GM19397 (cell line): ENCODE measurements around the gene CD300LG.
"Not testable (repeated sequence)": the region's sequence is repeated elsewhere in the genome, so short reads cannot be mapped to it uniquely, and the experiment has no call there.

Source experiments
- ATAC-seq: cut with Tn5 transposase; IDR thresholded peaks from one replicate; pipeline ENCODE4 v1.9.1; 2021; ENCODE audit warnings: mild to moderate bottlenecking, moderate library complexity; ENCODE audit not compliant: unreplicated experiment

The CD300LG gene

DNA sequence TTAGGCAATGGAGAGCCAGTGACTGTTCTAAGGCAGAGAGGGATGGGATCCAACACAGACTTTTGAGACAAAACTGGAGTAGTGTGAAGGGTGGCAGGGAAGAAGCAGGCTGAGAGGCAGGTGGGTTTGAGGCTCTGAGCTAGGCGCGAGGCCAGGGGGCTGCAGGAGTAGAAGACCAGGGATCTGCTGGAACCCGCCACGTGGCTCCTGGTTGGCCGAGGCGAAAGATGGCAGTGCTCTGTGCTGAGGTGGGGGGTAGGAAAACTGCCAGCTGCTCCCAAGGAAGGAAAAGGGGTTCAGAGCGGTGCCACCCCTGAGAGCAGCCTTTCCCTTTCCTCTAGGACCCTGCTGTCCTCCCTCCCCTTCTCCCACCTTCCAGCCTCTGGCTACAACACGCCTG lies 5.6 kb downstream of the CD300LG start:
- no peak for ATAC-seq

GRCh38 chr17:43853546-43853945 lies 6.6 kb downstream of the CD300LG start:
- no peak for ATAC-seq

DNA sequence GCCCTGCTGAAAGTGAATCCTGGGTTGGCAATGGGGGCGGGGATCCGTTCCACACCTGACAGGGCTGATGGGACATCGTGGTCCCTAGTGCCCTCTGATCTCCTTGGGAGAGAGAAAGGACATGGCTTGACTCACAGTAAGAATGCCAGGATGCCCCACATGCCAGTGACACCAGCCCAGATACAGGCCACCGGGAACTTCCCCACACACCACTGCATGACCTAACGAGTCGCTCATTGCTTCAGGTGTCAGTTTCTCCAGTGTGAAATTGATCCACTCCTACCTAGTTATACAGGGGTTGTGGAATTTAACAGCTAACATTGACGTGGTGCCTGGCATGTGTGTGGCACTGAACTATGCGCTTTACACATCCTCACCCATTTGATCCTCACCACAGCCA lies 7.5 kb downstream of the CD300LG start:
- no peak for ATAC-seq

DNA sequence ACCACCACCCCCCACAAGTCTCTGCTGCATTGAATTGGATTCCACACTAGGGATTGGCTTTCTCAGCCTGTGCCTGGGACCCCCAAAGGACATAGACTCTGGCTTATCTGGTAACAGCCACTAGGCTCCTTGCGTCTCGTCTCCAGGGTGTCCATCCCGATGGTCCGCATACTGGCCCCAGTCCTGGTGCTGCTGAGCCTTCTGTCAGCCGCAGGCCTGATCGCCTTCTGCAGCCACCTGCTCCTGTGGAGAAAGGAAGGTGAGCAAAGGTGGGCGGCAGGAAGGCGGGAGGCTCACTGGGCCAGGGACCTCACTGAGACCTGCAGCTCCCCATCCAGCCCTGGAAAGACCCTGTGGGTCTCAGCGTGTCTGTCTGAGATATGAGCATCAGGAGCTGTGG lies 8.1 kb downstream of the CD300LG start:
- ATAC-seq = no peak

DNA sequence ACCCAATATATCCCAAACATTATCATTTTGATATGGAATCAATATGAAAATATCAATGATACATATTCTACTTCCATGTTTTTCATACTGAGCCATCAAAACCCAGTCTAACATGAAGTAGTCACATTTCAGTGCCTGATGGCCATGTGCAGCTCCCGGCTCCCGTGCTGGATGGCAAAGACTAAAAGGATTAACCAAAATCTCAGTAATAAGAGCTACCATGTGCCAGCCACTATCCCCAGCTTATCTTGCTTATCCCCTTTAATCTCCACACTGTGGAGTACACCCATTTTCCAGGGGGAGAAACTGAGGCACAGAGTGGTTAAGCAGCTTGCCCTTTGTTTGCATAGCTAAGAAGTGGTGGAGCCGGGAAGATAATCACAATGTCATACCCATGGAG lies 9.2 kb downstream of the CD300LG start:
- ATAC-seq = no peak

GRCh38 chr17:43857141-43857540 lies 10.2 kb downstream of the CD300LG start:
- ATAC-seq = no peak

- no peak for ATAC-seq
Observed at GRCh38 chr17:43857957-43858600, 11.1 kb downstream of the CD300LG start.

- ATAC-seq = no peak
Observed at GRCh38 chr17:43860077-43860725, 13.2 kb downstream of the CD300LG start.

DNA sequence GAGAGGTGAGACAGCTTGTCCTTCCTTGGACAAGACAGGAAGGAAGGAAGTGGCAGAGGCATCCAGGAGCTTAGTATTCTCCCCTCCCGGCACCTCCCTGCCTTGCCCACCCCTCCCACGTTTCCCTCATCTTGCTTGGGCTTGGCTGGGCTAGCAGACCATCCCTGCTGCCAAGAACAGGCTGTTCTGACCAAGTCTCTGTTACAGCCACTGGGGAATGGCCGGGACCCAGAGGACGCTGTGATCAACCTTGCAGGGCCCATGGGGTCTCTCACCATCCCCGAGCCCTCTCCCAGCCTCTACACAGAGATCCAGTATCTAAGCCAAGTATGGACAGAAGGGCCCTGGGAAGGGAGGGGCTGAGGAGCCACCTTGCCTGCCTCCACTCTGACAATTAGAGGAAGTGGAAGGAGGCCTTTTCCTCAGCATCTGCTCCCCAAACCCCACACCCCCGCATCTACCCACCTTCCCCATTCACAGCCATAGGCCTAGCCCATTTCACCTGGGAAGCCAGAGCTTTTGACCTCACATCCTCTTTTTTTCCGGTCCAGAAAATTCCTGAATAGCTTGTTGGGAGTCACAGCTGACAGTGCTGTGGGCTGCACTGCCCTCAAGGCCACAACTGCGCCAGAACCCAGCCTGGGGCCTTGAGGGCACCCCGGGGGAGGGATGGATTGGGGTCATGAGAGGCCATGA lies 14.1 kb downstream of the CD300LG start:
- no peak for ATAC-seq

DNA sequence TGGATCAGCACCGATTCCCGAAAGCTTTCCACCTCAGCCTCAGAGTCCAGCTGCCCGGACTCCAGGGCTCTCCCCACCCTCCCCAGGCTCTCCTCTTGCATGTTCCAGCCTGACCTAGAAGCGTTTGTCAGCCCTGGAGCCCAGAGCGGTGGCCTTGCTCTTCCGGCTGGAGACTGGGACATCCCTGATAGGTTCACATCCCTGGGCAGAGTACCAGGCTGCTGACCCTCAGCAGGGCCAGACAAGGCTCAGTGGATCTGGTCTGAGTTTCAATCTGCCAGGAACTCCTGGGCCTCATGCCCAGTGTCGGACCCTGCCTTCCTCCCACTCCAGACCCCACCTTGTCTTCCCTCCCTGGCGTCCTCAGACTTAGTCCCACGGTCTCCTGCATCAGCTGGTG lies 15.0 kb downstream of the CD300LG start:
- no peak for ATAC-seq

- no peak for ATAC-seq
Observed at GRCh38 chr17:43864161-43864984, 17.4 kb downstream of the CD300LG start.

DNA sequence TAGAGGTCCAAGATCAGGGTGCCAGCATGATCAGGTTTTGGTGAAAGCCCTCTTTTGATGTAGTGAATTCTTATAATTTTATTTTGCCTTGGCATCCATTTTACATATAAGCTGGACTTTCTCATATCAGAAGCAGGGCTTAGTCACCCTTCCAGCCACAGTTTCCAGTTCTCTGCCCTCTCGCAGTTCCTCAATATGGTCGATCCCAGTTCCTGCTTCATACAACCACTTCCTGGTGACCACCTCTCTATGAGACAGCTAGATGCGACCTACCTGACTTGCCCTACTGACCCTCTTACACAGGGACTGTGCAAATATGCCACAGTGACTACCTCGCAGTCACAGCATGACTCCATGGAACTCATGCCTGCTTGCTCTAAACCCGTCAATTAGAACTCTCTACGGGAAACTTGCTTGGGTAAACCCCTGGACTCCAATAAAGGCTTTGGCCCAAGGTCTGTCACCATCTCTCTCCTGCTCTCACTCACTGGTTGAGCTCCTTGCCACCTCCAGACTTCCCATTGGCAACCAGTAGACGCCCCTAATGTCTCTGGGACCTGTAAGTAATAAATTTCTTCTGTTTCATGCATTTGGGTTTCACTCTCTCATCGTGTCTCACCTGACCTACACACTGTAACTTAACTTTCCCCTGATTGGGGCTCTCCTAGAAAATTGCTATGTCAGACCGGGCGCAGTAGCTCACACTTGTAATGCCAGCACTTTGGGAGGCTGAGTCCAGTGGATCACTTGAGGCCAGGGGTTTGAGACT lies 21.4 kb downstream of the CD300LG start:
- no peak for ATAC-seq

GRCh38 chr17:43869031-43869430 lies 22.1 kb downstream of the CD300LG start:
- not testable (repeated sequence) for ATAC-seq

DNA sequence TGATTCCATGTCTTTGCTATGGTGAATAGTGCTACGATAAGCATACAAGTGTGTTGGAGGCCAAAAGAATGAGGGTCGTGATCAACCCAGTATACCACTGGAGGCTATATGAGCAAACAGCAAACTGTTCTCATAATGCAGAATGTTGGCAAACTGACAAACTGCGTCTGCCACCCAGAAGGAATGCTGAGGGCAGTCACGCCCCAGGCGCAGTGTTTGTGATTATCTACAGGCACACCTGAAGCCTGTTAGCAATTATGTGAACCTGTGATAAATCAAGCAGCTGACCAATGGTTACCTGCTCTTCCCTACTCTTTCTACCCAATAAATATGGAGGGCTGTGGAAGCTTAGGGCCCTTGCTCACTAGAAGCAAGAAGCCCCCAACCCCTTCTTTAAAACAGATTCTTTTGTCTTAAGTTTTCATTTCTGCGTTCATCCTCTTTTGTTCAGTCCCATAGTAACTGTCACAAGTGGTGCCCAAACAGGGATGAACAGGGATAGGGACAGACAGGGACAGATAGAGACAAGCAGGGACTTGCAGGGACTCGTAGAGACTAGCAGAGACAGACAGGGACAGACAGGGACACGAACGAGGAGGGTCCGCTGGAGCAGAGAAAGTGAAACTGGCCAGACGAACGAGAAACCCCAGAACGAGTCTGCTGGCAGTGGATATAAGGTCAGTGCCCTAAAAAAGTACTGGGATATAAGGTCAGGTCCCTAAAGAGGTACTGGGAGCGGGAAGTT lies 25.1 kb downstream of the CD300LG start:
- no peak for ATAC-seq

- no peak for ATAC-seq
Observed at GRCh38 chr17:43873091-43873490, 26.1 kb downstream of the CD300LG start.

DNA sequence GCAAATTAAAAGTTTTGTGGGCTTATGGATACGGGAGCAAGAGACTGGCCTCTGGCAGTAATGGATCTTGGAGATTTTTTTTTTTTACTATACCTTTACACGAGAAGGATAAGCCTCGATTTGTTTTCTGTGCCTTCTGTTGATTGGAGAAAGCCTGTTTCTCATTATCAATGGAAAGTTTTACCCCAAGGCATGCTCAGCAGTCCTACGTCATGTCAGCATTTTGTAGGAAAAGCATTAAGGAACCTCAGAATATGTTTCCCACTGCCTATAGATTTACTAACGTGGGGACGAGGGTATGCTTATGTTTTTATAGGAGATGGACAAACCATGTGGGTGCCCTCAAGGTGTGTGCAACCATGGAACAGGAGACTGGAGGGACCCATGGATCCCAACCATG lies 26.8 kb downstream of the CD300LG start:
- ATAC-seq = no peak

- ATAC-seq = no peak
Observed at GRCh38 chr17:43874293-43874692, 27.3 kb downstream of the CD300LG start.

DNA sequence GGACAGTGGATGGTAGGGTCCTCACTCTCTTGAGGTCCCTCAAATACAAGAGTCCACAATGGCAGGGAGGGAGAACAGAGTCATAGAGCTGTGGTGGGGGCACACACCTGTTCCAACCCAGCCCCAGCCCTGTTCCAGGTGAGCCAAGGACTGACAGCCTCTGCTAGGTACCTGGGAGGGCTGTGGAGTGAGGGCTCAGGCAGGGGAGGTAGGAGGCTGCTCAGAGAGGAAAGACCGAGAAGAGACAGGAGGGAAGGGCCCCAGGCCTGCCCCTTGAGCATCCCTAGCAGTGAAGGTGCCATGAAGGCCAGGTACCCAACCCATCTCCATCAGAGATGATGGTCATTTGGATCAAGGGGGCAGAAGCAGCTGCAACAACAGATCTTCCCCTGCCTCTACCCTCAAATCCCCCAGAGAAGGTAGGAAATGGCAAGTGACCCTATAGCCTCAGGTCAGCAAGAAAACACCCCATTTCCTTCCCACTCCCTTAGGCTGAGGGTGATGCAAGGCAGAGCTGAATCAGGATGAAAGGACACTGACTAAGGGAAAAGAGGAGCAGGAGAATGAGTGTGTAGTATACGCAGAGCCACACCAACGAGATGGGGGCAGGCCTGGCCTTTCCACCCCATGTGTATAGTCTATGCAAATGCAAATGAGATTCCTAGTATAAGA lies 28.6 kb downstream of the CD300LG start:
- no peak for ATAC-seq

- no peak for ATAC-seq
Observed at GRCh38 chr17:43877031-43877430, 30.1 kb downstream of the CD300LG start.
